ENCODE measurements around the gene REP15. TPM values are rescaled to one million over a fixed set of nuclear protein-coding genes. Genes with fewer than 3 reads are reported as not detected.

The REP15 gene
- total RNA-seq, 1 experiment from 2014 or later = 0.86 TPM

GRCh38 chr12:27685274-27685673 lies 11.0 kb upstream of the REP15 start:
- ChIA-PET CTCF (no interaction called here), POLR2A (no interaction called here), RAD21 (ENCODE audit: low non-redundant PET in 1 of 2, low total read pairs in 2 of 2, uncharacterized antibody in 2 of 2, unreplicated experiment in 2 of 2) (no interaction called here)
- TF ChIP-seq FOSL1 (IDR thresholded peaks at IDR 0.05; ENCODE audit: low read depth) = no peak
- no peak for TF ChIP-seq ELF1 (IDR thresholded peaks at IDR 0.05; ENCODE audit: borderline replicate concordance, low read depth)
- no peak for TF ChIP-seq CBX3 (IDR thresholded peaks at IDR 0.05; ENCODE audit: low read depth)
- no peak for TF ChIP-seq SP1 (IDR thresholded peaks at IDR 0.05; ENCODE audit: low read depth)
- no peak for TF ChIP-seq ZNF274 (IDR thresholded peaks at IDR 0.05; ENCODE audit: low read depth, low read length)
- H3K27me3 ChIP-seq (ENCODE audit: insufficient read depth, low read length) = no peaks in the 10 kb centered on the region
- no peak overlapping the region for H3K9ac ChIP-seq (ENCODE audit: low read length)
- DNase-seq (ENCODE audit: low read depth, low spot score) (no peak), ATAC-seq (no peak)
- no peak overlapping the region for H3K4me2 ChIP-seq (ENCODE audit: low read length)
- no peaks in the 10 kb centered on the region for H3K4me1 ChIP-seq (ENCODE audit: control insufficient read depth in 1 of 2, insufficient read depth in 2 of 2, low read length in 2 of 2)
- H3K79me2 ChIP-seq (ENCODE audit: insufficient read depth, low read length) = no peaks in the 10 kb centered on the region
- no peak overlapping the region for H3K27ac ChIP-seq (ENCODE audit: low read depth, low read length)
- no peaks in the 10 kb centered on the region for H3K9me2 ChIP-seq (ENCODE audit: insufficient read depth)
- intact Hi-C loops (cut with micrococcal nuclease) = no loop called here
- no peaks in the 10 kb centered on the region for H3K9me3 ChIP-seq (ENCODE audit: control insufficient read depth in 1 of 2, insufficient read depth in 1 of 2, low read depth in 1 of 2, low read length in 2 of 2)
- H4K20me1 ChIP-seq (ENCODE audit: insufficient read depth) = no peaks in the 10 kb centered on the region
- peaks cover 20 to 24% of the 10 kb centered on the region in 2 experiments; a peak in 3 of 4 replicates for H3K36me3 ChIP-seq (ENCODE audit: control insufficient read depth in 1 of 2, insufficient read depth in 2 of 2, low read length in 2 of 2)
- H3K4me3 ChIP-seq (replicated peaks in 1 of 2; ENCODE audit: low read depth in 1 of 2, low read length in 2 of 2) = no peak overlapping the region
- BruUV-seq (replicated peaks) = no TSS peak
- no peak overlapping the region for H2AFZ ChIP-seq (ENCODE audit: low read depth, low read length, poor library complexity, severe bottlenecking)

GRCh38 chr12:27686147-27686546 lies 10.1 kb upstream of the REP15 start:
- no peaks in the 10 kb centered on the region for H3K27me3 ChIP-seq (ENCODE audit: insufficient read depth, low read length)
- RAD21 ChIA-PET (ENCODE audit: low non-redundant PET in 1 of 2, low total read pairs in 2 of 2, uncharacterized antibody in 2 of 2, unreplicated experiment in 2 of 2) = no interaction called here
- no peak for DNase-seq (ENCODE audit: low read depth, low spot score)
- H2AFZ ChIP-seq (ENCODE audit: low read depth, low read length, poor library complexity, severe bottlenecking) = no peak overlapping the region
- no peaks in the 10 kb centered on the region for H4K20me1 ChIP-seq (ENCODE audit: insufficient read depth)
- no peaks in the 10 kb centered on the region for H3K4me1 ChIP-seq (ENCODE audit: control insufficient read depth in 1 of 2, insufficient read depth in 2 of 2, low read length in 2 of 2)
- CTCF ChIA-PET = no interaction called here
- BruUV-seq (replicated peaks) = no TSS peak
- POLR2A ChIA-PET = no interaction called here
- peaks cover 17% of the 10 kb centered on the region in 2 experiments; a peak in 3 of 4 replicates for H3K36me3 ChIP-seq (ENCODE audit: control insufficient read depth in 1 of 2, insufficient read depth in 2 of 2, low read length in 2 of 2)
- no peaks in the 10 kb centered on the region for H3K79me2 ChIP-seq (ENCODE audit: insufficient read depth, low read length)
- H3K4me3 ChIP-seq (replicated peaks in 1 of 2; ENCODE audit: low read depth in 1 of 2, low read length in 2 of 2) = no peak overlapping the region
- H3K27ac ChIP-seq (ENCODE audit: low read depth, low read length) = no peak overlapping the region
- no peak overlapping the region for H3K9ac ChIP-seq (ENCODE audit: low read length)
- ATAC-seq = no peak
- H3K4me2 ChIP-seq (ENCODE audit: low read length) = no peak overlapping the region
- intact Hi-C loops (cut with micrococcal nuclease) = no loop called here
- H3K9me3 ChIP-seq (ENCODE audit: control insufficient read depth in 1 of 2, insufficient read depth in 1 of 2, low read depth in 1 of 2, low read length in 2 of 2) = no peaks in the 10 kb centered on the region
- H3K9me2 ChIP-seq (ENCODE audit: insufficient read depth) = no peaks in the 10 kb centered on the region
- TF ChIP-seq RAD21 (IDR thresholded peaks at IDR 0.05; ENCODE audit: low read depth) (no peak), TCF7L2 (IDR thresholded peaks at IDR 0.05; ENCODE audit: borderline replicate concordance, extremely low read depth, insufficient read depth, insufficient read length) (no peak), ZBTB33 (IDR thresholded peaks at IDR 0.05; ENCODE audit: extremely low read depth, insufficient replicate concordance, low read length) (no peak), EGR1 (IDR thresholded peaks at IDR 0.05; ENCODE audit: low read depth) (no peak), YY1 (IDR thresholded peaks at IDR 0.05; ENCODE audit: extremely low read depth, insufficient replicate concordance, low read depth, low read length) (no peak), SIN3A (IDR thresholded peaks at IDR 0.05; ENCODE audit: low read depth) (no peak), ELF1 (IDR thresholded peaks at IDR 0.05; ENCODE audit: borderline replicate concordance, low read depth) (no peak), MAX (IDR thresholded peaks at IDR 0.05) (no peak), EZH2phosphoT487 (IDR thresholded peaks at IDR 0.05; ENCODE audit: borderline replicate concordance) (no peak), JUND (IDR thresholded peaks at IDR 0.05) (no peak), POLR2AphosphoS5 (IDR thresholded peaks at IDR 0.05; ENCODE audit: low read depth, low read length) (no peak), EZH2 (IDR thresholded peaks at IDR 0.05) (no peak), ZFX (IDR thresholded peaks at IDR 0.05) (no peak), ZNF274 (IDR thresholded peaks at IDR 0.05; ENCODE audit: low read depth, low read length) (no peak)

Measured in HCT116 (cell line).